A673 (cell line): ENCODE measurements around the gene GDPD5. TPM values are rescaled to one million over a fixed set of nuclear protein-coding genes. Genes with fewer than 3 reads are reported as not detected.

Experiments
- BruUV-seq: library from RNA; stranded (reverse); fragments of 400-500 nt; replicated peaks from 2 replicates; lab custom pipeline; 2021; lab: Mats Ljungman, UMichigan
- CTCF ChIA-PET: fragments of 300-600 bp; sonication (Branson Sonifier 250); formaldehyde crosslinking; loops from one replicate; lab custom pipeline; 2022; ENCODE audit warnings: antibody characterized with exemption; lab: Charles Lee
- POLR2A ChIA-PET: fragments of 300-600 bp; sonication (Branson Sonifier 250); formaldehyde crosslinking; loops from one replicate; lab custom pipeline; 2022; ENCODE audit warnings: antibody characterized with exemption; ENCODE audit not compliant: low non-redundant PET; lab: Charles Lee
- DNase-seq: peaks from one replicate; pipeline ENCODE4 v3.0.0-alpha.2; 2015; ENCODE audit warnings: low spot score
- H3K27ac ChIP-seq: fragments of 200-600 bp; sonication (generic); 2 replicates; pipeline ENCODE4 v1.5.1; 2016; ENCODE audit warnings: mixed run types, low read depth, mild to moderate bottlenecking, mixed read lengths, antibody characterized with exemption, low read length; ENCODE audit not compliant: poor library complexity, severe bottlenecking
- H3K27me3 ChIP-seq: fragments of 200-600 bp; sonication (generic); replicated peaks from 2 replicates; pipeline ENCODE4 v1.6.1; 2017; ENCODE audit warnings: mixed run types, low read depth, mild to moderate bottlenecking, mixed read lengths, antibody characterized with exemption, low read length; ENCODE audit not compliant: insufficient read depth, poor library complexity
- H3K36me3 ChIP-seq: fragments of 200-600 bp; sonication (generic); 2 replicates; pipeline ENCODE4 v1.6.1; 2016; ENCODE audit warnings: mixed run types, mild to moderate bottlenecking, mixed read lengths, antibody characterized with exemption, low read length; ENCODE audit not compliant: insufficient read depth, poor library complexity, severe bottlenecking
- H3K4me1 ChIP-seq: fragments of 200-600 bp; sonication (generic); 2 replicates; pipeline ENCODE4 v1.6.1; 2017; ENCODE audit warnings: mixed run types, mild to moderate bottlenecking, mixed read lengths, antibody characterized with exemption, low read length; ENCODE audit not compliant: insufficient read depth, poor library complexity, severe bottlenecking
- H3K4me3 ChIP-seq: fragments of 200-600 bp; sonication (generic); 2 replicates; pipeline ENCODE4 v1.5.1; 2016; ENCODE audit warnings: low read depth, mixed run types, mild to moderate bottlenecking, mixed read lengths, low read length; ENCODE audit not compliant: poor library complexity, severe bottlenecking
- H3K9me3 ChIP-seq: fragments of 200-600 bp; sonication (generic); 2 replicates; pipeline ENCODE4 v1.6.1; 2016; ENCODE audit warnings: mixed run types, low read depth, mild to moderate bottlenecking, mixed read lengths, antibody characterized with exemption, low read length; ENCODE audit not compliant: poor library complexity, severe bottlenecking
- CTCF ChIP-seq: fragments of 300-800, 200-600 bp; sonication (generic); conservative IDR thresholded peaks from 2 replicates; pipeline ENCODE4 v1.5.1; 2017; ENCODE audit warnings: low read depth, mild to moderate bottlenecking, antibody characterized with exemption, low read length, moderate library complexity, mixed read lengths
- EZH2 ChIP-seq: fragments of 200-600 bp; sonication (generic); IDR thresholded peaks from 2 replicates; pipeline ENCODE4 v1.6.1; 2017; ENCODE audit warnings: borderline replicate concordance, low read depth, mild to moderate bottlenecking, mixed read lengths, antibody characterized with exemption, low read length; ENCODE audit not compliant: poor library complexity, severe bottlenecking
- intact Hi-C: fragments of 100-400 bp; cut with micrococcal nuclease; formaldehyde crosslinking; loops from one replicate; pipeline ENCODE4 v1.10.0; 2022; ENCODE audit not compliant: unreplicated experiment
- total RNA-seq: library from RNA; stranded (reverse); gene quantifications from 2 replicates; pipeline ENCODE4 v1.2.3, GENCODE V29; 2021

The GDPD5 gene
- total RNA-seq, 1 experiment from 2014 or later = 1.4 TPM

- H3K9me3 ChIP-seq = no peaks in the 10 kb centered on the region
- peaks cover 30% of the 10 kb centered on the region for H3K4me1 ChIP-seq
- H3K4me3 ChIP-seq = no peak overlapping the region
- DNase-seq = no peak
- H3K36me3 ChIP-seq = peaks cover 68% of the 10 kb centered on the region
- TF ChIP-seq CTCF (no peak), EZH2 (no peak)
- no TSS peak for BruUV-seq
- CTCF ChIA-PET = no interaction called here
- peak overlapping the region; percentile 99 for H3K27ac ChIP-seq
- POLR2A ChIA-PET = no interaction called here
- intact Hi-C loops = no loop called here
- H3K27me3 ChIP-seq = no peaks in the 10 kb centered on the region
These were observed 40.4 kb upstream of the GDPD5 start for GRCh38 chr11:75565916-75566762.

- H3K9me3 ChIP-seq = no peaks in the 10 kb centered on the region
- no peak for TF ChIP-seq EZH2
- no peak for TF ChIP-seq CTCF
- H3K4me3 ChIP-seq = no peak overlapping the region
- ChIA-PET CTCF (no interaction called here), POLR2A (no interaction called here)
- peak overlapping the region; percentile 99 for H3K27ac ChIP-seq
- intact Hi-C loops = no loop called here
- H3K36me3 ChIP-seq = peaks cover 60% of the 10 kb centered on the region
- no TSS peak for BruUV-seq
- peaks cover 39% of the 10 kb centered on the region for H3K4me1 ChIP-seq
- no peaks in the 10 kb centered on the region for H3K27me3 ChIP-seq
- no peak for DNase-seq
These were observed 39.6 kb upstream of the GDPD5 start for GRCh38 chr11:75565221-75565814.

GRCh38 chr11:75563978-75564552 lies 38.3 kb upstream of the GDPD5 start:
- intact Hi-C loops = no loop called here
- peak overlapping the region; percentile 99 for H3K27ac ChIP-seq
- no peaks in the 10 kb centered on the region for H3K27me3 ChIP-seq
- H3K9me3 ChIP-seq = no peaks in the 10 kb centered on the region
- peaks cover 48% of the 10 kb centered on the region for H3K36me3 ChIP-seq
- H3K4me1 ChIP-seq = peaks cover 48% of the 10 kb centered on the region
- ChIA-PET POLR2A (interaction anchor here (0.6 to 0.9 kb wide), 2 partner anchors 10 to 1021 kb away, joined by 7 to 19 read pairs; no protein-coding TSS in a partner anchor), CTCF (interaction anchor here (0.7 kb wide), 1 partner anchor 21 kb away, joined by 3 read pairs; no protein-coding TSS in a partner anchor)
- peak; percentile 95 for DNase-seq
- no TSS peak for BruUV-seq
- TF ChIP-seq EZH2 (no peak), CTCF (peak; percentile 73)
- peak overlapping the region; percentile 86 for H3K4me3 ChIP-seq
